ENCODE data around the gene CHMP2A.

- TF ChIP-seq MED1 (CRISPR knock-in tag; IDR thresholded peaks at IDR 0.05), result no peak
- TF ChIP-seq EZH2 (conservative IDR thresholded peaks at IDR 0.05; ENCODE audit: low read depth, low read length), result no peak
- no peak for TF ChIP-seq REST (IDR thresholded peaks at IDR 0.05; ENCODE audit: borderline replicate concordance in 1 of 2, low read depth in 1 of 2, low read length in 2 of 2)
- no peak for TF ChIP-seq MAX (IDR thresholded peaks at IDR 0.05)
- TF ChIP-seq ZNF3 (CRISPR knock-in tag; IDR thresholded peaks at IDR 0.05), result no peak
- no peak for TF ChIP-seq TAF1 (CRISPR knock-in tag; IDR thresholded peaks at IDR 0.05)
- TF ChIP-seq TCF7L2 (IDR thresholded peaks at IDR 0.05; ENCODE audit: low read depth, low read length), result no peak
- no peak for TF ChIP-seq ERF (CRISPR knock-in tag; IDR thresholded peaks at IDR 0.05)
- TF ChIP-seq CREB1 (IDR thresholded peaks at IDR 0.05), result no peak
- no peak for TF ChIP-seq CREB1 (CRISPR knock-in tag; IDR thresholded peaks at IDR 0.05)
- TF ChIP-seq HBP1 (CRISPR knock-in tag; IDR thresholded peaks at IDR 0.05; ENCODE audit: low read depth), result no peak
Observed at GRCh38 chr19:58547323-58548312, 7.3 kb downstream of the CHMP2A start.
